ENCODE data around the gene ZCCHC24.

Gene ZCCHC24

DNA sequence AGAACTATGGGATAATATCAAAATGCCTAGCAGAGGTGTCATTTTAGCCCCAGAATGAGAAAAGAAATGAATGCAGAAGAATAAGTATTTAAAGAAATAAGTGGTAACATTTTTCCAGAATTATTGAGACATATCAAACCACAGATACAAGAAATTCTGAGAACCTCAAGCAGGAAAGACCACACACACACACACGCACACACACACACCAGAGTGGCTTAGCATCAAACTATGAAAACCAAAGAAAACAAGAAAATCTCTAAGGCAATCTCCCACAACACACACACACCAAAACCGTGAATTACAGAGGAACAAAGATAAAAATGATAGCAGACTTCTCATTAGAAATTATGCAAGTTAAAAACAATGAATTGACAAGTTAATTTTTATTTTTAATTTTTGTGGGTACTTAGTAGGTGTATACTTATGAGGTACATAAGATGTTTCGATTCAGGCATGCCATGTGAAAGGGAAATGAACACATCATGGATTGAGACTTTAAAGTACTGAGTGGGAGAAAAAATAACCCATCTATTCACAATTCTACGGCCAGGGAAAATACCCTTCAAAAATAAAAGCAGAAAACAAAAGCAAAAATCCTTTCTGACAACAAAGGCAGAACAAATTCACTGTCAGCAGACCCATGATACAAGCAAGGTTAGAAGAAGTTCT, 83.6 kb downstream of the ZCCHC24 start:
- Histone ChIP-seq H3K4me1 (ENCODE audit: insufficient read depth, low read length, severe bottlenecking) (no peaks in the 10 kb centered on the region), H3K9me2 (ENCODE audit: low read depth, low read length) (no peaks in the 10 kb centered on the region), H3K4me2 (ENCODE audit: low read length) (no peak overlapping the region), H2AFZ (ENCODE audit: low read length) (no peak overlapping the region), H3K27me3 (ENCODE audit: insufficient read depth, low read length) (no peaks in the 10 kb centered on the region), H3K79me2 (ENCODE audit: insufficient read depth, low read length) (no peaks in the 10 kb centered on the region), H3K9me3 (ENCODE audit: low read length) (no peaks in the 10 kb centered on the region), H4K20me1 (ENCODE audit: insufficient read depth, low read length) (no peaks in the 10 kb centered on the region), H3K27ac (ENCODE audit: low read depth, low read length, poor library complexity, severe bottlenecking) (no peak overlapping the region), H3K4me3 (ENCODE audit: low read depth, low read length, poor library complexity, severe bottlenecking) (no peak overlapping the region), H3K9ac (ENCODE audit: low read length) (no peak overlapping the region), H3F3A (ENCODE audit: insufficient read depth, low read length) (no peaks in the 10 kb centered on the region), H3K36me3 (ENCODE audit: insufficient read depth, low read length) (0 out of 2 replicates have a peak, but pooled peaks cover 6% of the 10 kb centered on the region)
- TF ChIP-seq, protein P1, sequence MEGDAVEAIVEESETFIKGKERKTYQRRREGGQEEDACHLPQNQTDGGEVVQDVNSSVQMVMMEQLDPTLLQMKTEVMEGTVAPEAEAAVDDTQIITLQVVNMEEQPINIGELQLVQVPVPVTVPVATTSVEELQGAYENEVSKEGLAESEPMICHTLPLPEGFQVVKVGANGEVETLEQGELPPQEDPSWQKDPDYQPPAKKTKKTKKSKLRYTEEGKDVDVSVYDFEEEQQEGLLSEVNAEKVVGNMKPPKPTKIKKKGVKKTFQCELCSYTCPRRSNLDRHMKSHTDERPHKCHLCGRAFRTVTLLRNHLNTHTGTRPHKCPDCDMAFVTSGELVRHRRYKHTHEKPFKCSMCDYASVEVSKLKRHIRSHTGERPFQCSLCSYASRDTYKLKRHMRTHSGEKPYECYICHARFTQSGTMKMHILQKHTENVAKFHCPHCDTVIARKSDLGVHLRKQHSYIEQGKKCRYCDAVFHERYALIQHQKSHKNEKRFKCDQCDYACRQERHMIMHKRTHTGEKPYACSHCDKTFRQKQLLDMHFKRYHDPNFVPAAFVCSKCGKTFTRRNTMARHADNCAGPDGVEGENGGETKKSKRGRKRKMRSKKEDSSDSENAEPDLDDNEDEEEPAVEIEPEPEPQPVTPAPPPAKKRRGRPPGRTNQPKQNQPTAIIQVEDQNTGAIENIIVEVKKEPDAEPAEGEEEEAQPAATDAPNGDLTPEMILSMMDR (IDR thresholded peaks at IDR 0.05; ENCODE audit: low read length): no peak
- TF ChIP-seq EZH2 (IDR thresholded peaks at IDR 0.05; ENCODE audit: borderline replicate concordance, low read length): no peak

GRCh38 chr10:79360499-79361342, 84.7 kb downstream of the ZCCHC24 start:
- Histone ChIP-seq H3K36me3 (ENCODE audit: insufficient read depth, low read length) (peaks cover 18% of the 10 kb centered on the region), H2AFZ (ENCODE audit: low read length) (no peak overlapping the region), H3K27me3 (ENCODE audit: insufficient read depth, low read length) (no peaks in the 10 kb centered on the region), H3F3A (ENCODE audit: insufficient read depth, low read length) (no peaks in the 10 kb centered on the region), H3K79me2 (ENCODE audit: insufficient read depth, low read length) (no peaks in the 10 kb centered on the region), H3K4me1 (ENCODE audit: insufficient read depth, low read length, severe bottlenecking) (no peaks in the 10 kb centered on the region), H3K9me3 (ENCODE audit: low read length) (no peaks in the 10 kb centered on the region), H4K20me1 (ENCODE audit: insufficient read depth, low read length) (no peaks in the 10 kb centered on the region), H3K4me2 (ENCODE audit: low read length) (no peak overlapping the region), H3K9ac (ENCODE audit: low read length) (no peak overlapping the region), H3K27ac (ENCODE audit: low read depth, low read length, poor library complexity, severe bottlenecking) (no peak overlapping the region), H3K9me2 (ENCODE audit: low read depth, low read length) (no peaks in the 10 kb centered on the region), H3K4me3 (ENCODE audit: low read depth, low read length, poor library complexity, severe bottlenecking) (no peak overlapping the region)
- TF ChIP-seq, protein P1 (IDR thresholded peaks at IDR 0.05; ENCODE audit: low read length): no peak
- TF ChIP-seq EZH2 (IDR thresholded peaks at IDR 0.05; ENCODE audit: borderline replicate concordance, low read length): no peak

DNA sequence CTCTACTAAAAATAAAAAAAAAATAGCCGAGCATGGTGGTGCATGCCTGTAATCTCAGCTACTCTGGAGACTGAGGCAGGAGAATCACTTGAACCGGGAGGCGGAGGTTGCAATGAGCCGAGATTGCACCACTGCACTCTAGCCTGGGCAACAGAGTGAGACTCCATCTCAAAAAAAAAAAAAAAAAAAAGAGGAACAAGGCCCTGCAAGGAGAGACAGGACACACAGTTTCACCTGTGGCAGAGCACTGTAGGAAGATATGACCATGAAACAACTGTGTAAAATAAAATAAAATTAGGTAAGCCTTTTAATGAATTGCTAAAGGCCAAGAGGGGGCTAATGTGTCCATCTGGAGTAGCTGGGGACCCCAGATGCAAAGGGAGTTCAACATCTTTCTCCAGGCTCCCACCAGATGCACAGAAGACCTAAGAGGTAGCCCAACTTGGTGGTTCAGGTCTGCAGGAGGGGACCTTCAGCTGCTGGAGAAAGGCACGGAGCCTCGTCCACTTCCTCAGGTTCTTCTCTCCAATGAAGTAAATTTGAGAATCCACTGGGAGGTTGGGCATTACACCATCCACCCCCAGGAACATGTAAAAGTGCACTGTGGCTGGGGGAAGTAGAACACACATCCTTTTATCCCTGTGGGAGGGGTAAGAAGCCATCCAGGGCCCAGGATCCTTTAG, 85.5 kb downstream of the ZCCHC24 start:
- Histone ChIP-seq H3K9me3 (ENCODE audit: low read length) (no peaks in the 10 kb centered on the region), H3K79me2 (ENCODE audit: insufficient read depth, low read length) (no peaks in the 10 kb centered on the region), H3K4me1 (ENCODE audit: insufficient read depth, low read length, severe bottlenecking) (no peaks in the 10 kb centered on the region), H3K9me2 (ENCODE audit: low read depth, low read length) (no peaks in the 10 kb centered on the region), H2AFZ (ENCODE audit: low read length) (no peak overlapping the region), H4K20me1 (ENCODE audit: insufficient read depth, low read length) (no peaks in the 10 kb centered on the region), H3F3A (ENCODE audit: insufficient read depth, low read length) (no peaks in the 10 kb centered on the region), H3K4me3 (ENCODE audit: low read depth, low read length, poor library complexity, severe bottlenecking) (no peak overlapping the region), H3K27ac (ENCODE audit: low read depth, low read length, poor library complexity, severe bottlenecking) (no peak overlapping the region), H3K4me2 (ENCODE audit: low read length) (no peak overlapping the region), H3K36me3 (ENCODE audit: insufficient read depth, low read length) (peaks cover 25% of the 10 kb centered on the region), H3K27me3 (ENCODE audit: insufficient read depth, low read length) (no peaks in the 10 kb centered on the region), H3K9ac (ENCODE audit: low read length) (no peak overlapping the region)
- TF ChIP-seq EZH2 (IDR thresholded peaks at IDR 0.05; ENCODE audit: borderline replicate concordance, low read length): no peak
- TF ChIP-seq, protein P1 (IDR thresholded peaks at IDR 0.05; ENCODE audit: low read length): no peak
